Progenitor cell of endocrine pancreas (in vitro differentiated cells): ENCODE measurements around the gene SNX9. TPM values are rescaled to one million over a fixed set of nuclear protein-coding genes. Genes with fewer than 3 reads are reported as not detected.

Experiments
- DNase-seq: peaks from one replicate; pipeline ENCODE4 v3.0.0; 2021; ENCODE audit warnings: low spot score; ENCODE audit not compliant: unreplicated experiment
- H3K27ac Mint-ChIP-seq: 2 replicates; pipeline ENCODE4 v1.8.0; 2021; ENCODE audit warnings: mild to moderate bottlenecking, moderate library complexity, mixed read lengths
- H3K27me3 Mint-ChIP-seq: 2 replicates; pipeline ENCODE4 v1.8.0; 2021; ENCODE audit warnings: mixed read lengths
- H3K36me3 Mint-ChIP-seq: 2 replicates; pipeline ENCODE4 v1.8.0; 2022; ENCODE audit warnings: mixed read lengths; ENCODE audit not compliant: insufficient read depth
- H3K4me1 Mint-ChIP-seq: 2 replicates; pipeline ENCODE4 v1.8.0; 2021; ENCODE audit warnings: low read depth, mixed read lengths
- H3K4me3 Mint-ChIP-seq: 2 replicates; pipeline ENCODE4 v1.8.0; 2021; ENCODE audit warnings: low read depth, mild to moderate bottlenecking, moderate library complexity, mixed read lengths
- H3K9me3 Mint-ChIP-seq: 2 replicates; pipeline ENCODE4 v1.8.0; 2021; ENCODE audit warnings: low read depth, mixed read lengths
- total RNA-seq: library from RNA; stranded (reverse); gene quantifications from 2 replicates; pipeline ENCODE4 v1.2.1, GENCODE V29; 2021
- TF ChIP-seq, protein P1 (sequence below): fragments of 200-600 bp; sonication (generic); IDR thresholded peaks from one replicate; pipeline ENCODE4 v1.5.0; 2021; ENCODE audit warnings: antibody characterized with exemption, mild to moderate bottlenecking; ENCODE audit not compliant: unreplicated experiment

The SNX9 gene
- total RNA-seq, 1 donor from 2014 or later = 29.3 TPM

- peaks cover 4% of the 10 kb centered on the region for H3K9me3 Mint-ChIP-seq
- H3K4me3 Mint-ChIP-seq = no peak overlapping the region
- peaks cover 13% of the 10 kb centered on the region for H3K4me1 Mint-ChIP-seq
- TF ChIP-seq, protein P1, sequence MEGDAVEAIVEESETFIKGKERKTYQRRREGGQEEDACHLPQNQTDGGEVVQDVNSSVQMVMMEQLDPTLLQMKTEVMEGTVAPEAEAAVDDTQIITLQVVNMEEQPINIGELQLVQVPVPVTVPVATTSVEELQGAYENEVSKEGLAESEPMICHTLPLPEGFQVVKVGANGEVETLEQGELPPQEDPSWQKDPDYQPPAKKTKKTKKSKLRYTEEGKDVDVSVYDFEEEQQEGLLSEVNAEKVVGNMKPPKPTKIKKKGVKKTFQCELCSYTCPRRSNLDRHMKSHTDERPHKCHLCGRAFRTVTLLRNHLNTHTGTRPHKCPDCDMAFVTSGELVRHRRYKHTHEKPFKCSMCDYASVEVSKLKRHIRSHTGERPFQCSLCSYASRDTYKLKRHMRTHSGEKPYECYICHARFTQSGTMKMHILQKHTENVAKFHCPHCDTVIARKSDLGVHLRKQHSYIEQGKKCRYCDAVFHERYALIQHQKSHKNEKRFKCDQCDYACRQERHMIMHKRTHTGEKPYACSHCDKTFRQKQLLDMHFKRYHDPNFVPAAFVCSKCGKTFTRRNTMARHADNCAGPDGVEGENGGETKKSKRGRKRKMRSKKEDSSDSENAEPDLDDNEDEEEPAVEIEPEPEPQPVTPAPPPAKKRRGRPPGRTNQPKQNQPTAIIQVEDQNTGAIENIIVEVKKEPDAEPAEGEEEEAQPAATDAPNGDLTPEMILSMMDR = no peak
- H3K27me3 Mint-ChIP-seq = peaks cover 32% of the 10 kb centered on the region
- no peaks in the 10 kb centered on the region for H3K36me3 Mint-ChIP-seq
- DNase-seq = no peak
- H3K27ac Mint-ChIP-seq = peak overlapping the region; percentile 11
These were observed 153.5 kb downstream of the SNX9 start for GRCh38 chr6:157976345-157977175.

DNA sequence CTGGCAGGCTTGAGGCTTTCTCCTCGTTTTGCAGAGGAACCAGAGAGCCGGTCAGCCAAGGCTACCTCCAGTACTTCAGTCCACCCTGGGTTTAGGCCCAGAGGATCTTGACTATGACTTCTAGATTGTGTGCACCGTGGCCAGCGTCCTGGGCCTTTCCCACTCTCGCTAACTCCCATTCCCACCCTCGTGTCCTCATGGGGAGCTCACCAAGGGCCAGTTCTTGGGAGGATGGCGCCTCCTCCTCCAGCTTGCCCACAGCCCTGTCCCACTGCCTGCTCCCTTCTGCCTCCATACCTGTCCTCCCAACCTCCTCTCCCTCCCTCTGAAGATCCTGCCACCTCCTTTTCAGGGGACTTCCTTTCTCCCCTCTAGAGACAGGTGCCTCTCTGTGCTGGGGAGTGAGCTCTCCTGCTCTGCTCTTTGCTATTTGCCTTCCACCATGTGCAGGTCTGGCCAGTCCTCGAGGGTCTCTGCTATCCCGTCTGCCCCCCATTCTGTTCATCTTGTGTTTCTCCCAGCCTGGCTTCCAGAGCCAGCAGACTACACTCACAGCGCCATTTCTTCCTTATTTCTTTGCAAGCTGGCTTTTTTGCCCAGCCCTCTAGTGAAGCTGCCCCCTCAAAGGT lies 154.2 kb downstream of the SNX9 start:
- no peak for DNase-seq
- H3K36me3 Mint-ChIP-seq = no peaks in the 10 kb centered on the region
- H3K4me1 Mint-ChIP-seq = peaks cover 12% of the 10 kb centered on the region
- peaks cover 32% of the 10 kb centered on the region for H3K27me3 Mint-ChIP-seq
- H3K27ac Mint-ChIP-seq = no peak overlapping the region
- TF ChIP-seq, protein P1 = no peak
- no peak overlapping the region for H3K4me3 Mint-ChIP-seq
- H3K9me3 Mint-ChIP-seq = peaks cover 4% of the 10 kb centered on the region

DNA sequence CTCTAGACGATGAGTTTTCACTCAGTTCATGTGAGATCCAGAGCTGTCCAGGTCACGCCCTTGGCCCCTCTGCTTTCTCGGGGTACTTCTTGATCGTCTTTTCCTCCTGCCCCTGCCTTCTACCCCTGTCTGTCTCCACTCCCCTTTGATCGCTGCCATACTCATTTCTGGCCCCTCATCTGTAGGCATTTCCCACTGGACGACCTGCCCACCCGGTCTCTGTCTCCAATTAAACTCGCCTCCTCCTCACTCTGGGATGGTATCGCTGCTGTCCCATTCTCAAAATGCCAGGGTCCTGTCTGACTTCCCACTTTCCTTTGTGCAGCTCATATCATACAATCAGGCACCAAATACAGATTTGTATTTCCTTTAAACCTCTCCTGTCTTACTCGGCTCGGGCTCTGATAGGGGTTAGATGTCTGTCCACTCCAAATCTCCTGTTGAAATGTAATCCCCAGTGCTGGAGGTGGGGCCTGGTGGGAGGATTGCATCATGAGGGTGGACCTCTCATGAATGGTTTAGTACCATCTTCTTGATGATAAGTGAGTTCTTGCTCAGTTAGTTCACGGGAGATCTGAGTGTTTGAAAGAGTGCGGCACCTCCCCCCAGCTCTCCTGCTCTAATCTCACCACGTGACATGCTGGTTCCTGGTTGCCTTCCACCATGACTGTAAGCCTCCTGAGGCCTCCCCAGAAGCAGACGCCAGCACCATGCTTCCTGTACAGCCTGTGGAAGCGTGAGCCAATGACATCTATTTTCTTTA lies 155.2 kb downstream of the SNX9 start:
- no peak overlapping the region for H3K4me3 Mint-ChIP-seq
- TF ChIP-seq, protein P1 = no peak
- H3K27ac Mint-ChIP-seq = no peak overlapping the region
- H3K36me3 Mint-ChIP-seq = no peaks in the 10 kb centered on the region
- peaks cover 32% of the 10 kb centered on the region for H3K27me3 Mint-ChIP-seq
- H3K4me1 Mint-ChIP-seq = peaks cover 14% of the 10 kb centered on the region
- DNase-seq = no peak
- peaks cover 4% of the 10 kb centered on the region for H3K9me3 Mint-ChIP-seq

- Mint-ChIP-seq H3K4me3 (peak overlapping the region; percentile 73), H3K9me3 (no peaks in the 10 kb centered on the region), H3K36me3 (no peaks in the 10 kb centered on the region), H3K27me3 (peaks cover 32% of the 10 kb centered on the region), H3K4me1 (peaks cover 11% of the 10 kb centered on the region), H3K27ac (peak overlapping the region; percentile 80)
- DNase-seq = no peak
- TF ChIP-seq, protein P1 = no peak
These were observed 157.5 kb downstream of the SNX9 start for GRCh38 chr6:157980288-157981131.
